SK-N-SH treated with all-trans-retinoic acid at 6 μM for 48 hours (cell line): ENCODE measurements around the gene TNRC6B.

Experiments used
- ATAC-seq: fragments of 200-7000 bp; cut with Tn5 transposase; 3 replicates; pipeline ENCODE4 v1.9.1; 2020; ENCODE audit warnings: mild to moderate bottlenecking, moderate library complexity
- ARNTL ChIP-seq: fragments of 450-650 bp; formaldehyde crosslinking; IDR thresholded peaks from 2 replicates; pipeline ENCODE4 v1.5.0; 2020; ENCODE audit warnings: low read depth, mild to moderate bottlenecking, moderate library complexity, borderline replicate concordance
- BACH2 ChIP-seq: fragments of 250-450 bp; sonication (Bioruptor Pico); IDR thresholded peaks from 2 replicates; pipeline ENCODE4 v1.9.0; 2021; ENCODE audit warnings: mild to moderate bottlenecking, borderline replicate concordance
- CREB5 ChIP-seq: fragments of 250-450 bp; sonication (Bioruptor Pico); IDR thresholded peaks from 2 replicates; pipeline ENCODE4 v1.5.1; 2020; ENCODE audit warnings: low read depth, mild to moderate bottlenecking, moderate library complexity
- CSDC2 ChIP-seq: fragments of 250-450 bp; sonication (Bioruptor Pico); IDR thresholded peaks from 2 replicates; pipeline ENCODE4 v1.5.0; 2020; ENCODE audit warnings: mild to moderate bottlenecking, moderate library complexity
- ESRRG ChIP-seq: fragments of 250-450 bp; sonication (Bioruptor Pico); IDR thresholded peaks from 2 replicates; pipeline ENCODE4 v1.6.1; 2021; ENCODE audit warnings: mild to moderate bottlenecking
- GLIS3 ChIP-seq: fragments of 250-450 bp; sonication (Bioruptor Pico); IDR thresholded peaks from 2 replicates; pipeline ENCODE4 v1.5.0; 2020; ENCODE audit warnings: mild to moderate bottlenecking, moderate library complexity
- ISL1 ChIP-seq: fragments of 250-450 bp; sonication (Bioruptor Pico); IDR thresholded peaks from 2 replicates; pipeline ENCODE4 v2.1.2; 2022; ENCODE audit warnings: mild to moderate bottlenecking, moderate library complexity
- OSR1 ChIP-seq: fragments of 250-450 bp; sonication (Bioruptor Pico); IDR thresholded peaks from 2 replicates; pipeline ENCODE4 v1.8.0; 2022; ENCODE audit warnings: moderate library complexity, mild to moderate bottlenecking, inconsistent platforms
- PATZ1 ChIP-seq: fragments of 250-450 bp; sonication (Bioruptor Pico); IDR thresholded peaks from 2 replicates; pipeline ENCODE4 v1.8.0; 2020; ENCODE audit warnings: mild to moderate bottlenecking, moderate library complexity, borderline replicate concordance
- POU6F1 ChIP-seq: fragments of 250-450 bp; sonication (Bioruptor Pico); IDR thresholded peaks from 2 replicates; pipeline ENCODE4 v1.8.0; 2021; ENCODE audit warnings: low read depth, mild to moderate bottlenecking, moderate library complexity, borderline replicate concordance
- TCF4 ChIP-seq: fragments of 250-450 bp; sonication (Bioruptor Pico); IDR thresholded peaks from 2 replicates; pipeline ENCODE4 v1.8.0; 2021; ENCODE audit warnings: mild to moderate bottlenecking, moderate library complexity, borderline replicate concordance
- TOX ChIP-seq: fragments of 250-450 bp; sonication (Bioruptor Pico); IDR thresholded peaks from 2 replicates; pipeline ENCODE4 v1.8.0; 2021; ENCODE audit warnings: mild to moderate bottlenecking, moderate library complexity, borderline replicate concordance
- ZFP3 ChIP-seq: fragments of 250-450 bp; sonication (Bioruptor Pico); IDR thresholded peaks from 2 replicates; pipeline ENCODE4 v1.5.0; 2020; ENCODE audit warnings: mild to moderate bottlenecking, moderate library complexity
- ZFP30 ChIP-seq: fragments of 450-650 bp; formaldehyde crosslinking; IDR thresholded peaks from 2 replicates; pipeline ENCODE4 v1.5.0; 2022; ENCODE audit warnings: mild to moderate bottlenecking, moderate library complexity
- ZNF565 ChIP-seq: fragments of 450-650 bp; formaldehyde crosslinking; conservative IDR thresholded peaks from 2 replicates; pipeline ENCODE4 v1.5.0; 2020; ENCODE audit warnings: low read depth, mild to moderate bottlenecking, moderate library complexity
- ZNF70 ChIP-seq: fragments of 450-650 bp; formaldehyde crosslinking; IDR thresholded peaks from 2 replicates; pipeline ENCODE4 v1.5.0; 2020; ENCODE audit warnings: mild to moderate bottlenecking, moderate library complexity
- ZNF8 ChIP-seq: fragments of 450-650 bp; formaldehyde crosslinking; IDR thresholded peaks from 2 replicates; pipeline ENCODE4 v1.5.0; 2020; ENCODE audit warnings: mild to moderate bottlenecking, moderate library complexity
- TF ChIP-seq, protein P1 (sequence below): fragments of 250-450 bp; sonication (Bioruptor Pico); IDR thresholded peaks from 2 replicates; pipeline ENCODE4 v1.5.1; 2021; ENCODE audit warnings: mild to moderate bottlenecking, moderate library complexity
- TF ChIP-seq, protein P2 (sequence below): fragments of 250-450 bp; sonication (Bioruptor Pico); IDR thresholded peaks from 2 replicates; pipeline ENCODE4 v1.5.0; 2020; ENCODE audit warnings: mild to moderate bottlenecking, moderate library complexity

The TNRC6B gene

GRCh38 chr22:40243891-40244290 lies 66.2 kb downstream of the TNRC6B start:
- ATAC-seq = no peak
- TF ChIP-seq TCF4 (CRISPR knock-in tag) = no peak
- no peak for TF ChIP-seq OSR1 (CRISPR knock-in tag)
- TF ChIP-seq TOX (CRISPR knock-in tag) = no peak
- TF ChIP-seq, protein P1, sequence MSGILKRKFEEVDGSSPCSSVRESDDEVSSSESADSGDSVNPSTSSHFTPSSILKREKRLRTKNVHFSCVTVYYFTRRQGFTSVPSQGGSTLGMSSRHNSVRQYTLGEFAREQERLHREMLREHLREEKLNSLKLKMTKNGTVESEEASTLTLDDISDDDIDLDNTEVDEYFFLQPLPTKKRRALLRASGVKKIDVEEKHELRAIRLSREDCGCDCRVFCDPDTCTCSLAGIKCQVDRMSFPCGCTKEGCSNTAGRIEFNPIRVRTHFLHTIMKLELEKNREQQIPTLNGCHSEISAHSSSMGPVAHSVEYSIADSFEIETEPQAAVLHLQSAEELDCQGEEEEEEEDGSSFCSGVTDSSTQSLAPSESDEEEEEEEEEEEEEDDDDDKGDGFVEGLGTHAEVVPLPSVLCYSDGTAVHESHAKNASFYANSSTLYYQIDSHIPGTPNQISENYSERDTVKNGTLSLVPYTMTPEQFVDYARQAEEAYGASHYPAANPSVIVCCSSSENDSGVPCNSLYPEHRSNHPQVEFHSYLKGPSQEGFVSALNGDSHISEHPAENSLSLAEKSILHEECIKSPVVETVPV (CRISPR knock-in tag) = no peak
- no peak for TF ChIP-seq ZNF565 (CRISPR knock-in tag)
- no peak for TF ChIP-seq GLIS3 (CRISPR knock-in tag)
- TF ChIP-seq, protein P2, sequence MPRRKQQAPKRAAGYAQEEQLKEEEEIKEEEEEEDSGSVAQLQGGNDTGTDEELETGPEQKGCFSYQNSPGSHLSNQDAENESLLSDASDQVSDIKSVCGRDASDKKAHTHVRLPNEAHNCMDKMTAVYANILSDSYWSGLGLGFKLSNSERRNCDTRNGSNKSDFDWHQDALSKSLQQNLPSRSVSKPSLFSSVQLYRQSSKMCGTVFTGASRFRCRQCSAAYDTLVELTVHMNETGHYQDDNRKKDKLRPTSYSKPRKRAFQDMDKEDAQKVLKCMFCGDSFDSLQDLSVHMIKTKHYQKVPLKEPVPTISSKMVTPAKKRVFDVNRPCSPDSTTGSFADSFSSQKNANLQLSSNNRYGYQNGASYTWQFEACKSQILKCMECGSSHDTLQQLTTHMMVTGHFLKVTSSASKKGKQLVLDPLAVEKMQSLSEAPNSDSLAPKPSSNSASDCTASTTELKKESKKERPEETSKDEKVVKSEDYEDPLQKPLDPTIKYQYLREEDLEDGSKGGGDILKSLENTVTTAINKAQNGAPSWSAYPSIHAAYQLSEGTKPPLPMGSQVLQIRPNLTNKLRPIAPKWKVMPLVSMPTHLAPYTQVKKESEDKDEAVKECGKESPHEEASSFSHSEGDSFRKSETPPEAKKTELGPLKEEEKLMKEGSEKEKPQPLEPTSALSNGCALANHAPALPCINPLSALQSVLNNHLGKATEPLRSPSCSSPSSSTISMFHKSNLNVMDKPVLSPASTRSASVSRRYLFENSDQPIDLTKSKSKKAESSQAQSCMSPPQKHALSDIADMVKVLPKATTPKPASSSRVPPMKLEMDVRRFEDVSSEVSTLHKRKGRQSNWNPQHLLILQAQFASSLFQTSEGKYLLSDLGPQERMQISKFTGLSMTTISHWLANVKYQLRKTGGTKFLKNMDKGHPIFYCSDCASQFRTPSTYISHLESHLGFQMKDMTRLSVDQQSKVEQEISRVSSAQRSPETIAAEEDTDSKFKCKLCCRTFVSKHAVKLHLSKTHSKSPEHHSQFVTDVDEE = no peak
- TF ChIP-seq ZFP30 = no peak
- TF ChIP-seq CSDC2 (CRISPR knock-in tag) = no peak
- TF ChIP-seq ARNTL (CRISPR knock-in tag) = no peak
- TF ChIP-seq ZFP3 (CRISPR knock-in tag) = no peak
- no peak for TF ChIP-seq BACH2 (CRISPR knock-in tag)
- TF ChIP-seq ISL1 (CRISPR knock-in tag) = no peak
- no peak for TF ChIP-seq ZNF70

DNA sequence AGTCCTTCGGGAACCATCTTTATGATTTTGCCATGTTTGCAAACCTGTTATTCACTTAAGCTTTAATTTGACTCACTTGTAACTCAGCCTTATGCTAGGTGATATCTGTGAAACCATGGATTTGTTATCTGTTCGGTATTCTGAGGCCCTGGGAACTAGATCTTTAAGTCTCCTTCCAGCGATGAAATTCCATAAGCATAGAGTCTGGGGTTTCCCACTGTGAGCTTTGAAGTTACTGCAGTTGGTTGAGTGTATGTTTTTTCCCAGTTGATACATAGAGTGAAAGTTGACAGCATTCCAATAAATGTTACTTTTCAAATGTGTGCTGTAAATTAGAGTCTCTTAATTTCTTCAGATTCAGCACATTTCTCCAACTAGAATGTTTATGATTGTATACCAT lies 66.9 kb downstream of the TNRC6B start:
- ATAC-seq = no peak
- no peak for TF ChIP-seq ZNF8
- no peak for TF ChIP-seq CREB5 (CRISPR knock-in tag)
- TF ChIP-seq PATZ1 = no peak

- TF ChIP-seq POU6F1 (CRISPR knock-in tag) (no peak), CREB5 (CRISPR knock-in tag) (no peak), ZNF8 (no peak), BACH2 (CRISPR knock-in tag) (no peak), TCF4 (CRISPR knock-in tag) (no peak), ISL1 (CRISPR knock-in tag) (no peak), ZFP3 (CRISPR knock-in tag) (no peak), ESRRG (CRISPR knock-in tag) (no peak)
- TF ChIP-seq, protein P2 = no peak
- TF ChIP-seq, protein P1 (CRISPR knock-in tag) = no peak
- no peak for ATAC-seq
Measured at GRCh38 chr22:40247976-40248375, 70.3 kb downstream of the TNRC6B start.
